ENCODE results near the gene GPC6. TPM values are rescaled to one million over a fixed set of nuclear protein-coding genes. Genes with fewer than 3 reads are reported as not detected.

The GPC6 gene
- total RNA-seq, 1 donor from 2014 or later, result 16.1 TPM

DNA sequence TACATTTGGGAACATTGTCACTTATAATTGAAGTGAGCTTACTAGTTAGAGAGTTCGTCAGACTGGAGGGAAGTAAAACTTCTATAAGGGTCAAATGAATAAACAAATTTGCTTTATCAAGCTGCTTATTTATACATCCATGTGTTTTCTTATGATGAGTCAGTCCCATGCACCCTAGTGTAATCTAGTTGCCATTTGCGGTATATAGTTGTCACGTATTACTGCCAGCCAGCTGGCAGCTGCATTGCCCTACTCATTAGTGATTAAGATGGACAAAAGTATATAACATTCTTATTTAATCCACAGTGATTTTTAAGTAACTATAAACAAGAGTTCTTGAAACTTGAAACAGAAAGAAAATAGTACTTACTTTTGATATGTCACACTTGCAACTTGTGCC lies 182.4 kb downstream of the GPC6 start:
- TF ChIP-seq CTCF (IDR thresholded peaks at IDR 0.05; ENCODE audit: unreplicated experiment), result no peak
- Mint-ChIP-seq H3K4me3 (ENCODE audit: unreplicated experiment) (no peak overlapping the region), H3K27me3 (ENCODE audit: unreplicated experiment) (no peaks in the 10 kb centered on the region), H3K36me3 (ENCODE audit: low read depth, unreplicated experiment) (no peaks in the 10 kb centered on the region), H3K27ac (ENCODE audit: unreplicated experiment) (no peak overlapping the region), H3K9me3 (ENCODE audit: unreplicated experiment) (no peaks in the 10 kb centered on the region), H3K4me1 (ENCODE audit: unreplicated experiment) (no peaks in the 10 kb centered on the region)
- no peak for DNase-seq (ENCODE audit: low spot score)

GRCh38 chr13:93409816-93410215 lies 183.2 kb downstream of the GPC6 start:
- no peaks in the 10 kb centered on the region for H3K4me1 Mint-ChIP-seq (ENCODE audit: unreplicated experiment)
- DNase-seq (ENCODE audit: low spot score), result no peak
- no peak overlapping the region for H3K4me3 Mint-ChIP-seq (ENCODE audit: unreplicated experiment)
- no peaks in the 10 kb centered on the region for H3K9me3 Mint-ChIP-seq (ENCODE audit: unreplicated experiment)
- no peak for TF ChIP-seq CTCF (IDR thresholded peaks at IDR 0.05; ENCODE audit: unreplicated experiment)
- H3K27ac Mint-ChIP-seq (ENCODE audit: unreplicated experiment), result no peak overlapping the region
- H3K36me3 Mint-ChIP-seq (ENCODE audit: low read depth, unreplicated experiment), result no peaks in the 10 kb centered on the region
- H3K27me3 Mint-ChIP-seq (ENCODE audit: unreplicated experiment), result no peaks in the 10 kb centered on the region

GRCh38 chr13:93411186-93411680 lies 184.6 kb downstream of the GPC6 start:
- Mint-ChIP-seq H3K4me1 (ENCODE audit: unreplicated experiment) (no peaks in the 10 kb centered on the region), H3K9me3 (ENCODE audit: unreplicated experiment) (no peaks in the 10 kb centered on the region), H3K27ac (ENCODE audit: unreplicated experiment) (no peak overlapping the region), H3K36me3 (ENCODE audit: low read depth, unreplicated experiment) (no peaks in the 10 kb centered on the region), H3K4me3 (ENCODE audit: unreplicated experiment) (no peak overlapping the region), H3K27me3 (ENCODE audit: unreplicated experiment) (no peaks in the 10 kb centered on the region)
- no peak for TF ChIP-seq CTCF (IDR thresholded peaks at IDR 0.05; ENCODE audit: unreplicated experiment)
- no peak for DNase-seq (ENCODE audit: low spot score)

DNA sequence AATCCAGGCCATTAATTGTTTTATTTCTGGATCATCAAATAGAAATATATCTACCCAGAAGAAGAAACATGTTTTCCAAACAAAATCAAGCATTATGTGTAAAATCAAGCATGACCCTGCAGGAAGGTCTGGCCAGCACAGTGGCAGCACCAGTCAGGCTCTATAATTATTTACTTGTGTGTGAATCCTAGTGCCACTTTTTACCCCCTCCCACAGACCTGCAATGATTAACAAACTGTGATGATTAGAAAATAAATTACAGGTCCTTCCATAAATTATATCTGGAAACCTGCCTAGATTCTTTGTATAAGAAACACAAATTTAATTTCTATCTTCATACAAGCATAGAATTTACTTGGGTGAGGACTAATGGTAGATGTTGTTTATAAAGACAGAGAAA lies 186.1 kb downstream of the GPC6 start:
- Mint-ChIP-seq H3K4me3 (ENCODE audit: unreplicated experiment) (no peak overlapping the region), H3K27me3 (ENCODE audit: unreplicated experiment) (no peaks in the 10 kb centered on the region), H3K27ac (ENCODE audit: unreplicated experiment) (no peak overlapping the region), H3K36me3 (ENCODE audit: low read depth, unreplicated experiment) (no peaks in the 10 kb centered on the region), H3K9me3 (ENCODE audit: unreplicated experiment) (no peaks in the 10 kb centered on the region), H3K4me1 (ENCODE audit: unreplicated experiment) (no peaks in the 10 kb centered on the region)
- DNase-seq (ENCODE audit: low spot score), result no peak
- no peak for TF ChIP-seq CTCF (IDR thresholded peaks at IDR 0.05; ENCODE audit: unreplicated experiment)

- no peak overlapping the region for H3K4me3 Mint-ChIP-seq (ENCODE audit: unreplicated experiment)
- H3K27me3 Mint-ChIP-seq (ENCODE audit: unreplicated experiment), result no peaks in the 10 kb centered on the region
- no peaks in the 10 kb centered on the region for H3K9me3 Mint-ChIP-seq (ENCODE audit: unreplicated experiment)
- H3K4me1 Mint-ChIP-seq (ENCODE audit: unreplicated experiment), result no peaks in the 10 kb centered on the region
- DNase-seq (ENCODE audit: low spot score), result no peak
- no peak for TF ChIP-seq CTCF (IDR thresholded peaks at IDR 0.05; ENCODE audit: unreplicated experiment)
- H3K27ac Mint-ChIP-seq (ENCODE audit: unreplicated experiment), result no peak overlapping the region
- no peaks in the 10 kb centered on the region for H3K36me3 Mint-ChIP-seq (ENCODE audit: low read depth, unreplicated experiment)
Measured at GRCh38 chr13:93413972-93414717, 187.5 kb downstream of the GPC6 start.

All from endothelial cell (in vitro differentiated cells).